ENCODE data around the gene SLC51A.
"Not testable (repeated sequence)": the region's sequence is repeated elsewhere in the genome, so short reads cannot be mapped to it uniquely, and the experiment has no call there.

Gene SLC51A

GRCh38 chr3:196216089-196216564, at the start of gene SLC51A:
TSS of gene SLC51A (plus strand) at chr3:196216534. CDS start at chr3:196216713, 179 bp downstream.
- no peak for DNase-seq

GRCh38 chr3:196166741-196167140, 49.6 kb upstream of the SLC51A start:
- DNase-seq, result no peak

- no peak for DNase-seq
Observed at GRCh38 chr3:196168808-196169391, 47.4 kb upstream of the SLC51A start.

GRCh38 chr3:196169836-196170240, 46.5 kb upstream of the SLC51A start:
- DNase-seq, result no peak

GRCh38 chr3:196170296-196170695, 46.0 kb upstream of the SLC51A start:
- not testable (repeated sequence) for DNase-seq

GRCh38 chr3:196174652-196175051, 41.7 kb upstream of the SLC51A start:
- no peak for DNase-seq

- no peak for DNase-seq
Observed at GRCh38 chr3:196175116-196175625, 41.2 kb upstream of the SLC51A start.

- no peak for DNase-seq
Observed at GRCh38 chr3:196175722-196176121, 40.6 kb upstream of the SLC51A start.

- DNase-seq, result no peak
Observed at GRCh38 chr3:196177567-196177966, 38.8 kb upstream of the SLC51A start.

GRCh38 chr3:196177967-196178366, 38.4 kb upstream of the SLC51A start:
- no peak for DNase-seq

- no peak for DNase-seq
Observed at GRCh38 chr3:196178993-196179379, 37.3 kb upstream of the SLC51A start.

GRCh38 chr3:196179380-196180308, 36.7 kb upstream of the SLC51A start:
- DNase-seq, result peak; percentile 41

GRCh38 chr3:196180346-196180745, 36.0 kb upstream of the SLC51A start:
- no peak for DNase-seq

GRCh38 chr3:196181127-196181546, 35.2 kb upstream of the SLC51A start:
- no peak for DNase-seq

- DNase-seq, result not testable (repeated sequence)
Observed at GRCh38 chr3:196184169-196184432, 32.2 kb upstream of the SLC51A start.

GRCh38 chr3:196184881-196185280, 31.5 kb upstream of the SLC51A start:
- DNase-seq, result no peak

GRCh38 chr3:196186651-196187573, 29.4 kb upstream of the SLC51A start:
- DNase-seq, result no peak

GRCh38 chr3:196189566-196190347, 26.6 kb upstream of the SLC51A start:
- no peak for DNase-seq

GRCh38 chr3:196192036-196192523, 24.3 kb upstream of the SLC51A start:
- no peak for DNase-seq

GRCh38 chr3:196192524-196193051, 23.7 kb upstream of the SLC51A start:
- no peak for DNase-seq

GRCh38 chr3:196193133-196193735, 23.1 kb upstream of the SLC51A start:
- DNase-seq, result peak; percentile 26

Data from NCI-H226 (cell line).